Uterus (tissue), 2 donors: ENCODE results near the gene TMEM183A.

Source experiments
- POLR2A ChIP-seq, 2 donors: fragments of 450-650 bp; IDR thresholded peaks; one replicate each; pipeline ENCODE4 v1.6.1; 2016; ENCODE audit warnings: antibody characterized with exemption in 2 of 2, mild to moderate bottlenecking in 1 of 2, moderate library complexity in 1 of 2
- TF ChIP-seq, protein P1 (sequence below), 4 experiments: fragments of 200-600 bp in 2 of 4; fragments of 450-650 bp in 2 of 4; sonication (generic) in 2 of 4; IDR thresholded peaks; one replicate each; pipeline ENCODE4 v1.5.1; 2016 to 2019; ENCODE audit warnings: antibody characterized with exemption in 4 of 4, mild to moderate bottlenecking in 2 of 4, moderate library complexity in 1 of 4

DNA sequence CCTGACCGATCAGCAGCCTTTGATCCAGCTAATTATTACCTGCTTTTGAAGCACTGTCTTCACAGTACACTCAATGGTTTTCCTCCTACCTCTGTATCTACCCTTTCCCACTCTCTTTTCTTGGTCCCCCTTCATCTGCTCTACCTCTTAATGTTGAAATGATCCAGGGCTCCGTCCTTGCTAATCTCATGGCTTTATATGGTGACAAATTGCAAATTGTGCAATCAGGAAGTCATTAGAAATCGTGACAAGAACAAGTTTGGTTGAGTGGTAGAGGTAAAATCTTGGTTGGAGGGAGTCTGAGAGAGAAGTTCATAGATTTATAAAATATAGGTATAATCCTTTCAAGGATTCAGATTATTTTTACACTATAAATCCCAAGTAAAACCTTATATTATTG, 30.5 kb upstream of the TMEM183A start:
- TF ChIP-seq, protein P1, sequence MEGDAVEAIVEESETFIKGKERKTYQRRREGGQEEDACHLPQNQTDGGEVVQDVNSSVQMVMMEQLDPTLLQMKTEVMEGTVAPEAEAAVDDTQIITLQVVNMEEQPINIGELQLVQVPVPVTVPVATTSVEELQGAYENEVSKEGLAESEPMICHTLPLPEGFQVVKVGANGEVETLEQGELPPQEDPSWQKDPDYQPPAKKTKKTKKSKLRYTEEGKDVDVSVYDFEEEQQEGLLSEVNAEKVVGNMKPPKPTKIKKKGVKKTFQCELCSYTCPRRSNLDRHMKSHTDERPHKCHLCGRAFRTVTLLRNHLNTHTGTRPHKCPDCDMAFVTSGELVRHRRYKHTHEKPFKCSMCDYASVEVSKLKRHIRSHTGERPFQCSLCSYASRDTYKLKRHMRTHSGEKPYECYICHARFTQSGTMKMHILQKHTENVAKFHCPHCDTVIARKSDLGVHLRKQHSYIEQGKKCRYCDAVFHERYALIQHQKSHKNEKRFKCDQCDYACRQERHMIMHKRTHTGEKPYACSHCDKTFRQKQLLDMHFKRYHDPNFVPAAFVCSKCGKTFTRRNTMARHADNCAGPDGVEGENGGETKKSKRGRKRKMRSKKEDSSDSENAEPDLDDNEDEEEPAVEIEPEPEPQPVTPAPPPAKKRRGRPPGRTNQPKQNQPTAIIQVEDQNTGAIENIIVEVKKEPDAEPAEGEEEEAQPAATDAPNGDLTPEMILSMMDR (IDR thresholded peaks at IDR 0.05): no peak
- no peak for TF ChIP-seq POLR2A (IDR thresholded peaks at IDR 0.05)
